Posterior cingulate gyrus (tissue), 11 donors: ENCODE data around the gene DLG5.
A peak's percentile ranks its signal among the peaks of the same experiment; 100 is the strongest.

Experiments
- DNase-seq, 10 donors: peaks; one replicate each; pipeline versions ENCODE4 v3.0.0 to v3.0.0-alpha.2; 2020 to 2021; ENCODE audit warnings: mixed read lengths in 3 of 10
- intact Hi-C: fragments of 100-400 bp; cut with DNase I; formaldehyde crosslinking; loops from one replicate; pipeline ENCODE4 v1.15.1; 2023

Gene DLG5

DNA sequence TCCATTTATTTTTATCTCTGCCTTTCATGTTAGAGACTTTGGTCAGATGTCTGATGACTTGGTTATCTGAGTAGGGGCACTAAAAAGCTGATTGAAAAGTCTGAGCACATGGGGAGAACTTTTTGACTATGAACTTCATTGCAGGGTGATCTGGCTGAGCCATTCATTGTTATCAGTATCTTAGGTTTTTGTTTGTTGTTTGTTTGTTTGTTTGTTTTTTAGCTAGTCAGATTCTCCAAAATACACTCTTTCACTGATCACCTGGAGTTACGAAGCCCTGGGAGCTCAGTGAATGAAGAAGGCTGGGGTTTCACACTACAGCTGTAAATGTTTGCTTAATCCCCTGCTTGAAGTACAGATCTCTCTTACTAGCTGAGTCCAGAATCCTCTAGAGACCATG lies 28.6 kb upstream of the DLG5 start:
- DNase-seq, result no peak
- intact Hi-C loops, result no loop called here

DNA sequence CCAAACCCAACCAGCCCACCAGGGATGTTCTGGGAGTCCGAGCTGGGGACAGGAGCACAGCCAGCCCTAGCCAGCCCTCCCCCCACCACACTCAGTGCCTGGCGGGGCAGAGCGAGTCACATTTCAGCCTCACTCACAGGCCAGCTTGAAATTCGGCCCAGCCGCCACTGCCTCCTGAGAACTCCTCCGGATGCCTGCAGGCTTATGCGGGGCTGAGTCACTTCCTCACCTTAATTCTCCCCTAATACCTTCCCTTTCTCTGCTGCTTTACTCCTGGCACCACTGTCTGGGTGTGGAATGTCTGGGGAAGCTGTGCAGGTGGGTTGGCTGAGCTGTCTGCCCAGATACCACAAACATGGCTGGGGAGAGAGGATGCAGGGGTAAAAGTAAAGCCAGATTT lies 22.6 kb upstream of the DLG5 start:
- intact Hi-C loops, result no loop called here
- DNase-seq, result no peak

DNA sequence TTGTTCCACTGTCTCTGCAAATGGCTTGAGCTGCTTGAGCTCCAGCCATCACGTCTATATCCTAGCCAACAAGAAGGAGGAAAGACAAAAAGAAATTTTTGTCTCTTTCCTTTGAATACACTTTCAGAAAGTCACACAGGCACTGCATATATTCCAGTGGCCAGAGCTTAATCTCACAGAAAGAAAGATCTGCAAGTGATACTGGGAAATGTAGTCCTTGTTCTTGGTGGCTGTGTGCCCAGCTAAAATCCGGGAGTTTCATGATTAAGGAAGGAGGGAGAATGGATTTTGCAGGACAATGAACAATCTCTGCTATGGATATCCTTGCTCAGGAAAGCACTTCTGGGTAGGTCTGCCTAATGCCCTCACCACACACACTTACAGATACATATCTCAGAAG lies 19.5 kb upstream of the DLG5 start:
- no peak for DNase-seq
- intact Hi-C loops, result no loop called here

DNA sequence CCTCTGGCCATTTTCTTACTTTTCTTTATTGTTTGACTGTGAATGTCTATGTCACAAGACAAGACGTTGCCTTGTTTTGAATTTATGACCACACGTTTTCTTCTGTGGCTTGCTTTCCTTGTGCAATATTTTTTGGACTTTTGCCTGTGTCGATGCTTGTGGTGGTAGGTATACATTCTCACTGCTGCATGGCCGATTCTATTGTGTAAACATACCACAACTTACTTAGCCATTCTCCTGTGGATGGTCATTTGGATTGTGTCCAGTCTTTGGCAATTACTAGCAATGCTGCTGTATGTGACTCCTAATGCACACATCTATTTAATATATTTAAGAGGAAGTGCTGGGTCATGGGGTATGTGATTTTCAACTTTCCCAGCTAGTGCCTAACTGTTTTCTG lies 18.0 kb upstream of the DLG5 start:
- DNase-seq, result no peak
- intact Hi-C loops, result no loop called here

DNA sequence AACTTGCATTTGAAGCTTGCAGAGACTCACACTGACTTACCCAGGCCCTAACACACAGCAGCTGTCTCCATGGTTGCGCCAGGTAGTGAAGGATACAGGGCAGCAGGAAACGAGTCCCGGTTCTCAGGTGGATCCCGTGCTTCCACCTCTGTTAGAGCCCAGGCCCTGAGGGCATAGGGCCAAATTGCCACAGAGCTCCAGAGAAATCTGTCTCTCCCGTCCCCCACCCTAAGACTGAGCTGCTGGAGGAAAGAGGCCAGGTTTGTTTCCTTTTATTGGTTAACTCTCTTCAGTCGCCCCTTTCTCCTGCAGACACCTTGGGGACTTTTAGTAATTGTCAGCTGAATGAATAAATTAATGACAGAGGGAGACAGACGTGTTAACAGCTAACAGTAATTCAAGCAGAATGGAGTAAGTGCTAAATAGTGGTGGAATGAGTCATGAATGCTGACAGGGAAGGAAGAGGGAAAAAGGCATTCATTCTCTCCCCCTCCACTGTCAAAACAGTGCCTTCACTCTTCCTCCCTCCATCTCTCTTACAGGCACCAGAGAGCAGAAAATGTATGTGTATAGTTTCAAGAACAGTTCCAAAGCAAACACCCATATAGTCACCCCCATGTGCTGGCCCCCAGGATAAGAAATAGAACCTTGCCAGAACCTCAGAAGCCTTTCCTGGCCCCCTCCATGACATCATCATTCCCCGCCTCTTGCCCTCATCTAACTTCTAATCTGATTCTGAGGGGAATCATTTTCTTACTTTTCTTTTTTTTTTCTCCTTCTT lies 16.8 kb upstream of the DLG5 start:
- intact Hi-C loops, result no loop called here

DNA sequence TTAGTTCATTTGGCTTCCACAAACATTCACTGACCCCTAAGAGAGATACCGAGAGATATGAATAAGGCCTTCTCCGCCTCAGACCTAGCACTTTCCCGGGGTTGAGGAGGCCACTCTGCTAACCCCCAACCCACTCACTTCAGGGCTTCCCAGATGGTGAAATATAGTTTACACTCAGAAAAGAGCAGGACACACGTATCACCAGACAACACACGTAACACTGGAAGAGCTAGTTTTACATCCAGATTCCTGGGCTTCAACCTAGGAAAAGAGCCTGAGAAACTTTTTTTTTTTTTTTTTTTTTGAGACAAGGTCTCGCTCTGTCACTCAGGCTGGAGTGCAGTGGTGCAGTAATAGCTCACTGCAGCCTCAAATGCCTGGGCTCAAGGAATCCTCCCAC lies 15.2 kb upstream of the DLG5 start:
- intact Hi-C loops, result no loop called here
- DNase-seq, result no peak

More for the DNA sequence above, 16.8 kb upstream of the DLG5 start:
- DNase-seq, result no peak

DNA sequence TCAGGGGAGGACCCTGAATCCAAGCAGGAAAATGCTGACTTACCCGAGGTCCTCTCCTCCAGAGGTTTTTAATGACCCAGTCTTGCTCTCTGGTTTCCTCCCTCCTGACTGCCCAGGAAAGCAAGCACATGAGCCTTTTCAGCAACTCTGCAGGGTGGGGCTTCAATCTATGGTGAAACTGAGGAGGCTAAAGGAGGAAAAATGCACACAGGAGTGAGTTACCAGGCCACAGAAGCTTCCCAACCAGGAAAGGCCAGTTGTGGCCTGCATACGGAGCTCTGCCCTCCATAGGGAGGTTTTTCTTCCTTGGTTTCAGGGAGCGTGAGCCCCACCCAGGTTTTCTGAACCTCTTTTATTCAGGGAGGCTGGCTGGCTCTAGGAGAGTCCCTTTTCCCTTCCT lies 14.1 kb upstream of the DLG5 start:
- intact Hi-C loops, result no loop called here
- DNase-seq, result no peak

DNA sequence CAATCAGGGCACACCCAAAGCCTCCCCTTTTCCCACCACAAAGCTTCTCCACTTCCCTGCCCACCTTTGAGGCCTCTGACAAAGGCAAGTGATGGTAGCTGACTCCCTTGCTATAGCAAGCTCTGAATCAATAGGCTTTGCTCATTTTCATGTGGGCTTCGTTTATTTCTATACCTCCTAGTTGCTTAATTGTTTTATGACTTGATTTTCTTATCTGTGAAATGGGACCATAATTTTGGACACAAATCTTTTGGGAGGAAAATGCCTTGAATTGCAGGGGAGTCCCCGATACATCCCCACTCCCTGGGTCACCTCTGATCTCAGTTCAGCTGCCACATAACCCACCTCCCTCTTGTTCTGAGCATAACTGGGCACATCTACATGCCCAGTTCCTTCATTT lies 13.7 kb upstream of the DLG5 start:
- DNase-seq, result no peak
- intact Hi-C loops, result no loop called here

DNA sequence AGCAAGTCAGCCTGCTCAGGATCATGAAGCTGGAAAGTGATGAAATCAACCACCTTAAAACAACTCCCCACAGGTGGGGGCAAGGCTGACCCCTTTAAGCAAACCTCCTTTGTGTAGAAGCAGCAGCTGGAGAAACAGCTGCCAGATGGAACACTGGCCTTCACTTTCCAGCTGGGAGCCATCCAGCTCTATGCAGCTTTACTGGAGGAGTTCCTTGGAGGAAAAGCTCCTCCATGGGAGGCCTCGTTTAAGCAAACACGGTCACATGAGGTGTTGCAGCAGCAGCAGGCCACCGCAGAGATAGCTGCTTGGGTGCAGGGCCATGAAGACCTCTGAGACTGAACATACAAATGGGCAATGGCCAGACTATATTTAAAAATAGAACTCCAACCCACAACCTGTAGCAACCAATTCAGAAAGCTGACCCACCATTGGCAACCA lies 13.0 kb upstream of the DLG5 start:
- peak in 2 of 10 donors; percentile 16 for DNase-seq
- intact Hi-C loops, result no loop called here

DNA sequence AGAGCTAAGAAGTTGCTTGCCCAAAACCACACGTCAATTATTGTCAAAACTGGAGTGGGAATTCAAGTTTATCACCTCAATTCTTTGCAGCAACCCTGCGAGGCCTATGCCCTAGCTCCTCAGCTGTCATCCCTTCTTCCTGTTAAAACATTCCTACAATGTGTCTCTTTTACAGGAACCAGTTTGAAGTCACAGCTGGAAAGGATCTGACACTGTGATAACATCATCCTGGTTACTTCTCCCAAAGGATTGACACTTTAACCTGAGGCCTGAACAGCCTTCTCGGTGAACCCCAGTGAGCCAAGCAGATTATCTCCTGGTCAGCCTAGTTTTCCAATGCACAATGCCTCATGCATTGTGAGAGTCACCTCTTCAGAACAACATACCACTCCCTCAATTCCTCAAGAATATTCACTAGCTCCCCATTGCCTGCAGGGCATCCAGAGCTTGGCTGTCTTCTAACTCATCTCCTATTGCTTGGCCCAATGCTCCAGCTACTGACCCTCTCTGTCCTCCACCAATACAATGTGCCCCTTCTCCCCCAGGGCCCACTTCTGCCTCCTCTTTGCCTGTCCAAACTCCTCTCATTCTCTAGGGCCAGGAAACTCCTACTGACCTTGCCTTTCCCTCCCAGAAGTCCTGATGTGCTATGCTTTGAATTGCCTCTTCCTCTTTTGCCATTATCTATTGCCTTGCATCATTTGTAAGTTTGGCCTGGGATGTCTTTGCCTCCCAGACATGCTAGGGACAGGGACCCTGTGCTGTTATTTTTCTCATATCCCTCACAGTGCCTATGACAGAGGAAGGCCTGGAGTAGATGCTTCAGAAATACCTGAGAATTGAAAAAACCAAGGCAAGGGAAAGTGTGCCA lies 10.4 kb upstream of the DLG5 start:
- DNase-seq, result no peak
- intact Hi-C loops, result no loop called here

DNA sequence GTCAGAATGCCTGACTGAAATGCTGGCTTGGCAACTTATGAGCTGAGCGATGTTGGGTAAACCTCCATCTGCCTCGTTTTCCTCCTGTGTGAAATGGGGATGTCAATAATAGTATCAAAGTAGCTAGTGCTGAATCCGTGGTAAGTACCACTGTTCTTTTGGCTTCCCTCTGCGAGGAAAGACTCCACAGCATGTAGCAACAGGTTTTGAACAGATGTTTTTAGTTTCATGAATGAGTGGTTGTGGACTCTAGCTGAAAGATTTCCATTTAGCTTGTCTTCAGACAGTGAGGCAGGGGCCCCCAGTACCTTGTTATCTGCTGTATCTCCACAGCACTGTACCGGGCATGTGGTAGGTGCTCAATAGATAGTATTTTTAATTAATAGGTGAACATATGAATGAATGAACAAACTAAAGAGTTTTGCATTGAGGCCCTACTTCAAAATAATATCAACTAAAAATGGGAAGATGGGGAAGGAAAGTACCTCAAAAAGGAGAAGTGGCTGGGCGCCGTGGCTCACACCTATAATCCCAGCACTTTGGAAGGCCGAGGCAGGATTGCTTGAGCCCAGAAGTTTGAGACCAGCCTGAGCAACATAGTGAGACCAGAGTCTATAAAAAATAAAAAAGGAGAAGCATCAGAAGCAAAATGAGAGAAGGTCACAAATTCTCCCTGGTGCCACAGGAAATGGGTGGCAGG lies 5.6 kb upstream of the DLG5 start:
- intact Hi-C loops, result no loop called here
- DNase-seq, result no peak

DNA sequence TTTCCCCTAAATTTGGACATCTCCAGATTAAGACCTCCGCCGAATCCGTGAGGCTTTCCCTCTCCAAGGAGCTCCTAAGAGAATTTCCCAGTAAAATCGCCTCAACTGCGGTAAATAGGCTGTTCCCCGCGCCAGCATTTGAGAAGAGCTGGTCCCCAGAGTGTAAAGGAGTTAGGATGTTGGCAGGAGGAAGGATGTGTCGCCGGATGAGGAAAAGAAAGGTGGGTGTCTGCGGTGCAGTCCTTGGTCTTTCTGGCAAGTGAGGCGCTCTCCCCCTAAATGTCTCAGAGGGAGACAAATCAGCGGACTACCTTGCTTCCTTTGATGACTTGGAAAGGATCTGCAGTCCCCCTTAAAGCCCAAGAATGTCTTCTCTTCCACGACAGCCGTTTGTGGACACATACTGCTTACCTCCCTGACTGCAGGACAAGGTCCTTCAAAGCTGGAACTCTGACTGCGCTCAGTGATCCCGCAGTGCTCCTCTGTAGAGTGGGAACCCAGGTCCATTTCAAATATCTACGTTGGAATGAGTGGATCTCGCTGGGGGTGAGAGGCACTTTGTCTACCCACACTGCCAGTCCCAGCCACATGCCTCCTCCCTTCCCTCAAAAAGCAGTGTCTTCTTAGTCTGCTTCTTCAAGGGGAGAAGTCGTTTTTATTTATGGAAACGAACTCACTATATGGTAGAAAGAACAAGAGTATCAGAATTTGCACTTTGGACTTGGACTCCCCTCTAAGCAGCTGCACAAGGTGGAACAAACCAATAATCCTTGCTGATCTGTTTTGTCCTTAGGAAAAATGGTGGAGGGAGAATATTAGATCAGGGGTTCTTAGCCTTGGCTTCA lies 1.1 kb upstream of the DLG5 start:
- intact Hi-C loops, result no loop called here
- DNase-seq, result peak in 4 of 10 donors; percentile 17 to 86 (median 49)

DNA sequence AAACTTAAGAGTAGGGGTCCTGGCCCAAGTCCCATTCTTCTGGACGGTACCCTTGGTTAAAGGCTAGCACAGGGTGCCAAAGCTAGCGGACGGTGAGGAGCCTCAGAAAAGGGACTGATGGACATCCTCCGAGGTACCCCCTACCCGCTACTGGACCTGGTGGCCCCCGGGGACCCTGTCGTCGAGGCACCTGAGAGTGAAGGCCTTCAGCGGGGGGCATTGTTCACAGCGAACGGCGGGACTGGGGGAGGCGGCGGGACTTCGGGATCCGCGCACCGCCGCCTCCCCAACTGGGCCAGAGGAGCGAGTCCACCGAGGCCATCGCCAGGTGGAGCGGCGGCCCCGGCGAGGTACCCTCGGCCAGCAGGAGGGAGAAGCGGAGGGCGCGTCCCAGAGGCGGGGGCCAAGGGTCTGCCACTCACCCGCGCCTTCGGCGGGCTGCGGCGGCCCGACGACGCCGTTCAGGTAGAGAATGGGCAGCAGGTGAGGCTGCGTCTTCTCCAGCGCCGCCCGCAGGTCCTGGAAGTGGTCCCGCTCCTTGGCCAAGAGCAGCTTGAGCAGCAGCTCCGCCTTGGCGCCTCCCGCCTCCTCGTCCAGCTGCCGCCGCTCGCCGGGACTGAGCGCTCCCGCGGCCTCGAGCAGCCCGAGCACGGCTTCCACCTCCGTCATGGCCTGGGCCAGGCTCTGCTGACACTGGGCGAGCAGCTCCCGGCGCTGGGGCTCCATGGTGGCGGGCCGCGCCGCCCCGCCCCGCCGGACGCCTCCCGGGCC lies 575 bp downstream of the DLG5 start:
- peak in 9 of 10 donors; percentile 45 to 93 (median 69) for DNase-seq
- intact Hi-C loops, result loop anchor here (1.0 kb wide), 1 partner anchor 80 kb away; no protein-coding TSS in a partner anchor

DNA sequence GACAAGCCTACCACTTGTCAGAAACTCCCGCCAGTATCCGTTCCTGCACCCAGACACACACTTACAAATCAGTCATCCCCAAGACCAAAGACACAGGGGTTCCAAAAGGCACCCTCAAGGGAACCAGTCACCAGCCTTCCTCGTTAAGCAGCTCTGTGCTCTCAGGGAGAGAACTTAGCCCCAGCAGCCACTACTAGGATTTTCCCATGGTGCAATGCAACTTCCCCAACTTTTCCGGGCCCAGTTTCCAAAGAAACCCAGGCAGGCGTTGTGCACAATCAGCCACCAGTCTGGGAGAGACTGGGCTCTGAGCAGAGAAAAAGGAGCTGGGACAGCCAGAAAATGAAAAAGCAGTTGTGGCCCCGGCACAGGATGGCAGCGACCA lies 1.2 kb downstream of the DLG5 start:
- intact Hi-C loops, result no loop called here
- peak in 7 of 10 donors; percentile 22 to 85 (median 49) for DNase-seq

DNA sequence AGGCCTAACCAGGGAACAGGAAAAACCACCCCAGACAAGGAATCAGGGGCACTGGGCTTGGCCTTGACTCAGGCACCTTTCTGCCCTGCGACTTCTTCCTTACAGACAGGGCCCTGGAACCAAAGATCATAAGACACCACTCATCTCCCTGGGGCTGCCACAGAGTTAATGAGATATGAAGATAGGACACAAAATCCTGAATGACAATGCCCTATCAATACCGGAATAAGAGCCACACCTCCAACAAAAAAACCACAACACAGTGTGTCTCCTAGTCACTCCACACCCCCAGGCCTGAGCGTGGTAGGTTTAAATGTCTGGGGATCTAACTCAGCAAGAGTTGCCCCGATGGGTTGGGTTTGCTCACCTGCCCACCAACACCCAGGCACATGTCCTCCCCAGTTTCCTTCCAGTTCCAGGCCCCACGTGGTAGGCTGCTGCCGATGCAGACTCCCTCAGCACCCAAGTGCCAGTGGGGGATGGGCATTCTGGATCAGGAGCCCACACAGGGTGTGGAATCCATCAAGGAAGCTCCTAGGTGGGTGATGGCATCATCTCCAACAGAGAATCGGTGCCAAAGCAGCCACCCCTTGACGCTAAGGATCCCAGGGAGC lies 3.9 kb downstream of the DLG5 start:
- intact Hi-C loops, result no loop called here
- no peak for DNase-seq

DNA sequence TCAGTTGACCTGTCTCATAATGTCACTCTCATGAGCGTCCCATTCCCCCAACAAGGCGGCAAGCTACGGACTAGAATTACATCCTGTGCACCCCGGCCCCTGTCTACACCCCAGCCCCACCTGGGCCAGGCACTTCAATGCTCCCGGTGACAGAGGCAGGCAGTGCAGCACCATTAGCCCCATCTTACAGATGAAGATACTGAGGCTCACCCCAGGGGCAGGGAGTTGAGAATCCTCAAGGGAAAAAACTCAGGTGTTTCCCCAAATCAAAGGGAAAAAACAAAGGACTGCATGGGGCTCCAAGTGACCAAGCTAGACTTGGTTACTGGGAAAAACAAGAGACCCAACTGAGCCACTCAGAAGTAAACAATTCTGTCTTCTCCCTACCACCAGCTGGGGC lies 4.5 kb downstream of the DLG5 start:
- DNase-seq, result no peak
- intact Hi-C loops, result no loop called here

DNA sequence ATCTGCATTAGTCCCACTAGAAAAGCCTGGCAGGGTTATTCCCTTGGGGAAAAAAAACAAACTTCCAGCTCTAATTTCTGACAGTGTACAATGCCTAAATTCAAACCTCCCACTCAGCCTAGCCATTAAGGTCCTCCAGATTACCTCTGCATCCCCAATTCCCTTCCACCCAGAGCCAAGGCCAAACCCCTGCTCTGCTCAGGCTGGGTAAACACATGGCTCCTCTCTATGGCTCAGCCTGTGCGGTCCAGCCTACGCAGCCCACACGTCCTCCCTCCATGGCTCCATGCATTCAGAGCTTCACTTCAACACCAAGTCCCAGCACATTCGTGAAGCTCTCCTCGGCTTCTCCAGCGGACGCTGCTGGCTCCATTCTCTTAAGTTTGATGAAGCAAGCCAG lies 5.2 kb downstream of the DLG5 start:
- intact Hi-C loops, result no loop called here

DNA sequence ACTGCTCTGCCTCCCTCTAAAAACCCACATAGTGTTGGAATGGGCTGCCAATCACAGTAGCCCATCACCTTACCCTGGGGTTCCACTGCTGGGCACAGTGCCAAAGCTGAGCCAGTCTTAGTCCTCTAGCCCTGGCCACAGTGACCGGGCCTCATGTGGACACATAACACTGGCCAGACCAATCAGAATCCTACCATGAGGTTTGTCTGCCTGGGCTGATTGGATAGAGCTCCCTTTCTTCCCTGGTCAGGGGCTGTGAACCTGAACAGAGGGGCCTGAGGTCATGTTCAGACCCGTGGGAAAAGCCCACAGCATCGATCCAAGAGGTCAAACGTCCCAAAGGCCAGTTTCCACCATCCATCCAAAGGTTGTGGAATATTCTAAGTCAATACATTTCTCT lies 6.1 kb downstream of the DLG5 start:
- DNase-seq, result peak in 1 of 10 donors; percentile 75
- intact Hi-C loops, result no loop called here

More for the DNA sequence above, 5.2 kb downstream of the DLG5 start:
- peak in 1 of 10 donors; percentile 86 for DNase-seq

DNA sequence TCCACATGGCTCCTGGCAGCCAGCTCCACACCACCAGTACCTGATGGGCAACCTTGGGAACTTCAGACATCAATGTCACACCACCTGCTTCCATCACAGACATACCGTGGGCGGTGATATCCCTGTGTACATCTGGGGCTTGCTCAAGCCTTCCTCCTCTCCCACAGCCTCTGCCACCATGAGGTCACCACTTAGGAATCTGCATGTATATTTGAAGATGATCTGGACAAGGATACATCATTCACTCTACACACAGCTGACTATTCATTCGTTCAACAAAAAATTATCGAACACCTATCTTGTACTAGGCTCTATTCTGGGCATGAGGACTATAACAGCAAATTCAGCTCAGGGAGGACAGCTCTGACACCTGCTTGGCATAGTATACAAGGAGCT lies 6.8 kb downstream of the DLG5 start:
- intact Hi-C loops, result no loop called here
- DNase-seq, result no peak
